ENCODE measurements around the gene JSRP1.

The JSRP1 gene

DNA sequence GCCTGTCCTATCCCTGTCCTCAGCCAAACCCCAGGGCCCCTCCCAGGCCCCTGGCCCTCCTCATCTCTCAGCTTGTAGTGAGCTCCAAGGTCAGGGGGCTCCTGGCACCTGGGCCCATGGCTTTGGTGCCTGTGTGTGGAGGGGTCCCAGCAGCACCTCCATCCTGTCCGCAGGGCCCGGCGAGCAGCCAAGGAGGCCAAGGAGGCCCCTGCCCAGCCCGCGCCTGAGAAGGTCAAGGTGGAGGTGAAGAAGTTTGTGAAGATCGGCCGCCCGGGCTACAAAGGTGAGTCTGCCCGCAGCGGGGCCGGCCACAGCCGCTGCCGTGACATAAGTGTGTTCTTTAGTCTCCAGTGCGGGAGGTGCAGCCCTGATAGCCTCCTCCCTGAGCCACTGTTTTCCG, 10.9 kb downstream of the JSRP1 start:
- DNase-seq, result no peak

DNA sequence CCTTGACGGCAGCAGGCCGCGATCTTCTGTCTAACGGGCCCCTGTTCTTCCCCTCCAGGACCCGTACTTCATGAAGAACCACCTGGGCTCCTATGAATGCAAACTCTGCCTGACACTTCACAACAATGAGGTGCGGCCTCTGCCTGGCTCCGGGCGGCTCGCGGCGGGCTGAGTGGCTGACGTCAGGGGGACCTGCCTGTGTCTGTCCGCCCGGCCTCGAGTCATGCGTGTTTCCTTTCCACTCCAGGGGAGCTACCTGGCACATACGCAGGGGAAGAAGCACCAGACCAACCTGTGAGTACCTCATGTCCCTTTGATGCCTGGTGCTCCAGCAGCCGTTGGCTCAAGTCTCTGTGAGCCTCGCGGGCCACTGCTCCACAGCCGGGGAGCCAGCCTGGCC, 11.7 kb downstream of the JSRP1 start:
- no peak for DNase-seq

DNA sequence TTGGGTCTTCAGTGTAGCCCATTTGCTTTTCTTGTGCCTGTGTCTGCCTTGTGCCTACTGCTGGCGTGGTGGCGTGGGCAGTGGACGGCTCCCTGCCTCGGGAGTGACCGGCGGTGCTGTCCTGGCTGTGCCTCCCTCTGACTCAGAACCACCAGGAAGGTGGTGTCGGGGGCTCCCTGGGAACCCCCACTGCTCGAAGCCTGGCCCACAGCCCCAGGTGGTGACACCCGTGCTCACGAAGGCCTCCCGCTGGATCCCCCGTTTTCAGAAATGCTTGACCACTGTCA, 12.1 kb downstream of the JSRP1 start:
- DNase-seq, result no peak

DNA sequence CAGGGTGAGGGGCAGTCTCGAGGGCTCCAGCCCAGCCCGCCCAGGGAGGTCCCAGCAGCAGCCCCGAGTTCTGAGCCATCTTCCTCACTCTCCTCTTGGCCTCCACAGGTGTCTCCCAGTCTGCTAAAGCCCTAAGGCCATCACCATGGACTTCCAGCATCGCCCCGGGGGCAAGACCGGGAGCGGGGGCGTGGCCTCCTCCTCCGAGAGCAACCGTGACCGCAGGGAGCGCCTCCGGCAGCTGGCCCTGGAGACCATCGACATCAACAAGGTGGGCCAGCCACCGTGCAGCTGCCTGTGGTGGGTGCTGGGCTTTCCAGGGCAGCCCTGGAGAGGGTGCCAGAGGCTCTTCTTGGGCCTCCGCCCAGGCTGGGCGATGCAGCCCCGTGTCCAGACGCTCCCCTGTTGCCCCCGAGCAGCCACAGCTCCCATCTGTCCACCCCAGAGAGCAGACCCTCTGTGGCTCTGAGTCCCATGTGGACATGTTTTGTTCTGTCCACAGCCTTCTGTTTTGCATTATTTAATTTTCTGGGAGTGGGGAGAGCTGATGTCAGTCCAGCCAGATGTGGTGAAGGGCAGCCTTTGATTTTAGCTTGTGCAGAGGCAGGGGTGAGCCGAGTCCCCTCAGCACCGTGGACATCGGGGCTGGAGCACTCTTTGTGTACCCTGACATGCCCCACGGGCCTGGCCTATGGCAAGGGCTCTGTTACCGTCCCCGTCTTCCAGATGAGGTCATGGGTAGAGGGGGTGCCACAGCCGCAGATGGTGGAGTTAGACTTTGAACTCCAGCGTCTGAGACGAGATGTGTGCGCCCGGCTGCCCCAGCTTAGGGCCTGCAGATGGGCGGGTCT, 12.7 kb downstream of the JSRP1 start:
- no peak for DNase-seq

DNA sequence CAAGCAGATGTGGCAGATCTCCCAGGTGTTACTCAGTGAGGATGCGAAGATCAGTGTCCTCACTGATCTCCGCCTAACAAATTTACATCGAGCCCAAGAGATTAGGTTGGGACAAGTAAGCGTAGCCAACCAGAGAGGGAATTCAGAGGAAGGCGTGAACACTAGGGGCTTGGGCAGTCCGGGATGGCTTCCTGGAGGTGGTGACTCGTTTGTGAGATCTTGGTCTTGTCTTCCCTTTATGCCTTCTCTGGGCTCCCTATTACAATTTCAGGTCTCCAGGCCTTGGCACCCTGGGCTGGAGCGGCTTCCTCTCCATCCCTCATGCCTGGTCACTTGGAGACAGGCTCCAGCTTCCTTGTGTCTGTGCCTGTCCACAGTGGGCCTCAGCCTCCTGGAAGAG, 13.4 kb downstream of the JSRP1 start:
- no peak for DNase-seq

DNA sequence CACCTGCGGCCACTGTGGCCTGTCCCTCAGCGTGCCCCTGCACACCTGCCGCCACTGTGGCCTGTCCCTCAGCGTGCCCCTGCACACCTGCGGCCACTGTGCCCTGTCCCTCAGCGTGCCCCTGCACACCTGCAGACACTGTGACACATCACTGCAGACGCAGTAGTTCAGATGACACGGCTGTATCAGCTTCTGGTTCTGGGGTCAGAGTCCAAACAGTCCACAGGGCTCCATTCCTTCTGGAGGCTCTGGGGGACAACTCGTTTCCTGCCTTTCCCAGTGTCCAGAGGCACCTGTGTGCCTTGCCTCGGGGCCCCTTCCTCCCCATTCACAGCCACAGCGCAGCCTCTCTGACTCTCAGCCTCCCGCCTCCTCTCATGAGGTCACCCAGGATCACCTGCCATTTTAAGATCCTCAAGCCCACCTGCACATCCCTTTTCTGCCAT, 14.1 kb downstream of the JSRP1 start:
- no peak for DNase-seq

DNA sequence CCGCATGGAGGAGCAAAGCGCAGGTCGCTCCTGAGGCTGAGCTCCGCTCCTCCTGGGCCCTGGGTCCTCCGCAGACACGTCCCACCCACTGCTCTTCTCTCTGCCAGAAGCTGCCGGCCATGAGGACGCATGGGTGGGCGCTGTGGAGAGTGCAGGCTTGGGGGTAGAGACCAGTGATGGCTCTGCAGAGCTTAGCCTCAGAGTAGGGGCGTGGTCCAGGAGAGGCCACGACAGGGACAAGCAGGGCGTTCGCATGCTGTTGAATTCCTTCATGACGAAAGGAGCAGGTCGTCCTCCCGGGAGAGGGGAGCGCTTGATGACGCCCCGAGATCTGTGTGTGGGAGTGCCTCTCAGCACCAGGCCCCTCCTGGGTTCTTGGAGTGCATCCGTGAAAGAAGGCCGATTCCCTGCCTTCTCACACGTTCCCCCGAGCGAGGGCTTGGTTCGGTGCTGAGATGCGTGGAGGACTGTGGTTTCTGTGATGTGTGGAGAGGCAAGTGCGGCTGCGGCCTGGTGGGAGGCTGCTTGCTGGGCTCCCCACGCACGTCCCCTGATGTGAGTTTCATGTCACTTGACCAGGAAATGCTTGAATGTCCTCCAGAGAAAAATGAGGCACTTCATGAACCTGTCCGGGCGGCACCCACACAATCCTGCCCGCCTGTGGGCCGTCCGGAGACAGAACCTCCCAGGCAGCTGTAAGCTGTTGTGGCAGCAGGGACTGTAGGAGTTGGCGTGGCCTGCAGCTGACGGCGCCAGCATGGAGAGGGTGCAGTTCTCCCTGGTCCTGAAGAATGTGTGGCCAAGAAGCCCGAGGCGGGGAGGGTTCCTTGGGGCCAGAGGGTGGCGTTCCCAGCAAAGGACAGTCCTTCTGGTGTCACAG, 15.1 kb downstream of the JSRP1 start:
- no peak for DNase-seq

DNA sequence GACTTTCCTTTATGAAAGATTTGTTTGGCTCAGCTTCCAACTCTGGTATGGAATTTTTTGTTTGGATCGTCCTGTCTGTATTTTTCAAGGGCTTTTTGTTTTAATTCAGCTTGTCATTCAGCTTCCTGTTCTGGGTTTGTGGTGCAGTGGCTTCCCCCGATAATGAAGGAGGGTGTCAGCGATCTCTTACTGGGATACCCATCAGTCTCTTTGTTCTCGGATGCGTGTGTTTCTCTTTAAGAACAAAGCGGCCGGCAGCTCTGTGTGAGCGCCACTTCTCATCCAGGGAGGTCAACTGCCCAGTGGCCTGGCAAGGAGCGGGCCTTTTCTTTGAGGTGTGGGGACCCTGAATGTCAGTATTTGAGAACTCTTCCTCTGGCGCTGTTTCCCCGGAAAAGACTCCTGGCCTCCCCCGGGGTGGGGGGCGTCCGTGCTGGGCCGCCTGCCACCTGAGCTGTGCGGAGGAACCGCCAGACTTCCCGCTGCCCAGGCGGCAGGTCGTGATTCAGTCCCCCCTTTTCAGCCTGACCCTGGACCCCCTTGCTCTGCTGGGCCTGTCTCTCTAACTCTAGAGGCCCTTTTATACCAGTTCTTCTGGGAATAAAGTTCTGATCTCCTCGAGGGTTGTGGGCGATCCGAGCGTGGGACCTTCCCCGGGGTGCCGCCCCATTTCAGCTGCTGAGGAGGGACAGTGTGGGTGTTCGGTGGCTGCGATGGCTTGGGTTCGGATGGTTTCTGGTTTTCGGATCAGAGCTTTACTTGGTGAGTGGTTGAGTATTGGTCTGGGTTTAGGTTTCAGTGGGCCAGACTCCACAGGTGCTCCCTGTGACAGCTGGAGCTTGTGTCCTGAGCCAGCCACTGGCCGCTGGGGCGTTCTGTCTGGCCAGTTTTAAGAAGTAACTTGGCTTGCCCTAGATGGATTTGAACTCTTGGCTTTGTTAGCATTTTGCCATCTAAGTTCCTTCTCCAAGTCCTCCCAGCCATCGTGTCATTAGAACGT, 16.1 kb downstream of the JSRP1 start:
- no peak for DNase-seq

DNA sequence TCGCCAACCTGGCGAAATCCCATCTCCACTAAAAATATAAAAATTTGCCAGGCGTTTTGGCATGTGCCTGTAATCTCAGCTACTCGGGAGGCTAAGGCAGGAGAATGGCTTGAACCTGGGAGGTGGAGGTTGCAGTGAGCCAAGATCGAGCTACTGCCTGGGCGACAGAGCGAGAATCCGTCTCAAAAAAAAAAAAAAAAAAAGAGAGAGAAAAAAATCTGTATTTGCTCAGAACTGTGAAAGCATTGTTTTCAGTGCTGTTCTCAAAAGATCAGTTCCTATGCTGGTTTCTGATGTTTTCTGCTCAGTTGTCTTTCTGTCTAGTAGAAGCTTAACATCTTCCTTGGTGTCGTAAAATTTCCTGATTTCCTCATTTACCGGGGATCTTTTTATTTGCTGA, 17.0 kb downstream of the JSRP1 start:
- no peak for DNase-seq

DNA sequence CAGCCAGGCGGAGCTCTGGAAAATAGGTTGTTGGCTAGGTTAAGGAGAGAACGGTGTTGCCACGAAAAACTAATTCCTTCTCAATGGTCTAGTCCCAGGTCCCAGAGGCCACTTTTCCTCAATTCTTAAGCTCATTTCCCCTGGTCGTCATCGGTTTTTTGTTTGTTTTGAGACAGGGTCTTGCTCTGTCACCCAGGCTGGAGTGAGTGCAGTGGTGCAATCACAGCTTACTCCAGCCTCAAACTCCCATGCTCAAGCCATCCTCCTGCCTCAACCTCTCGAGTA, 18.4 kb downstream of the JSRP1 start:
- no peak for DNase-seq

DNA sequence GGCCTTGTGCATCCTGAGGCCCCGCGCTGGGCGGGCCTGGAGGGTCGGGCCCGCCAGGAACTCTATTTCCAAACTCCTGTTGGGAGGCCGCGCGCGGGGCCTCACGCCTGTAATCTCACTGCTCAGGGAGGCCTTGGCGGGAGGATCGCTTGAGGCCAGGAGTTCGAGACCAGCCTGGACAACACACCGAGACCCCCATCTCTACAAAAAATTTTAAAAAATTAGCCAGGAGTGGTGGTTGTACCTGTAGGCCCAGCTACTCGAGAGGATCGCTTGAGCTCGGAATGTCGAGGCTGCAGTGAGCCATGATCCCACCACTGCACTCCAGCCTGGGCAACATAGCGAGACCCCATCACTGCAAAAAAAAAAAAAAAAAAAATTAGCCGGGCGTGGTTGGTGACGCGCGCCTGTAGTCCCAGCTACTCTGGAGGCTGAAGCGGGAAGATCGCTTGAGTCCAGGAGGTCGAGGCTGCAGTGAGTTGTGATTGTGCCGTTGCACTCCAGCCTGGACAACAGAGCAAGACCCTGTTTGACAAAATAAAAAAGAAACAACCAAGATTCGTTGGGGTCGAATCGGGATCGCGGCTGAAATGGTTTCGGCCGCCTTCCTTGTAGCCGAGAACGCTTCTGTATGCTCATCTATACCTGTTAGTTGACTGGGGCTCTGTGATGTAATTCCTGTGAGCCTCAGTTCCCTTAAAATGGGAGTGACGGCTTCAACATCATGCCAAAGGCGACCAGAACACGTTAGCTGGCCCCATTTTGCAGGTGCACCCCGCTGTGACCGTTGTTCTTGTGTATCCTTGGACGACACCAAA, 19.0 kb downstream of the JSRP1 start:
- DNase-seq, result no peak

DNA sequence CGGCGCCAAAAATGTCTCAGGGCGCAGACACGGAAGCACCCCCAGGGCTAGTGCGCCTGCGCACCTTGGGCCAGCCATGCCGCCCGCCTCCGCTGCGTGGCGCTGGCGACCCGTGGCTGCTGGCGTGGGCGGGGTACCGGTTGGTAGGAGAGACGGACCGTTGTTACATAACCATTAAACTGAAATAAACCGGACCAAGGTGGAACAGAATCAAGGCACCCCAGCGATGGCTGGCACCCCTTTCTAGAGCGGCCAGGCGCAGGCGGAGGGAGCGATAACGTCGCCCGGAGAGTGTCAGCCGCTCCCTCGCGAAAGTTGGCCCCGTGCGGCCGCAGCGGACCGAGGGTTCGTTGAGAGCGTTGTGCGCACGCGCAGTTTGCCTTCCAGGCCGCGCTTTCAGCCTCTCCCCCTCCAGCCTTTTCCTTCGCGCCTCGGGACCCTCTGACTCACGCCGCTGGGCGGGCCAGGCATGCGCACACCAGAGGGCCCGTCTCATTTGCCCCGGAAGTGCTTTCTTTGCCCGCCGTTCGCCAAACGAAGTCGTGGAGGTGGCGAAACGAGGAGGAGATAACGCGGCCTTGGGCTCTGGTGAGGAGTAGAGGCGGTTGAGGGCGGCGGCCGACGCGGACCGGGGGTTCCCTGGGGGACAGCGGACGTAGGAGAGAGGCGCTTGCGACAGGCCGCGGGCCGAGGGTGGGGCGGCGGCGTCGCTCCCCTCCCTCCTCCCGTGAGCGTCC, 19.7 kb downstream of the JSRP1 start, which contains the start of the genes PLEKHJ1 and SF3A2:
PLEKHJ1 (minus strand) TSS at position 16 of the 737 bp plus-strand sequence. CDS start 81 bp downstream, outside the sequence.
SF3A2 (plus strand) TSS at position 511 of the 737 bp plus-strand sequence. CDS start 6,595 bp downstream, outside the sequence.
- DNase-seq, result peak; percentile 79

DNA sequence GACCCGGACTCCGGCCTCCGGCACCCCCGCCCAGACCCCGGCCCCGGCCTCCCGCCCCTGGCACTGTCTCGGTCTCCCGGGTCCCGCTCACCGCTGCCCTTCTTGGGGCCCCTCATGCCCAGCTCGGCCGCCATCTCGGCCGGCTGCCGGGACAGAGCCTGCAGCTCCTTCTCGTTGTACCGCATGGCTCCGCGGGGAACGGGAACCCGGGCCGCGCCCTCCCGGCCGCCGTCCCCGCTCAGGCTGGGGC, 20.2 kb downstream of the JSRP1 start:
- no peak for DNase-seq

DNA sequence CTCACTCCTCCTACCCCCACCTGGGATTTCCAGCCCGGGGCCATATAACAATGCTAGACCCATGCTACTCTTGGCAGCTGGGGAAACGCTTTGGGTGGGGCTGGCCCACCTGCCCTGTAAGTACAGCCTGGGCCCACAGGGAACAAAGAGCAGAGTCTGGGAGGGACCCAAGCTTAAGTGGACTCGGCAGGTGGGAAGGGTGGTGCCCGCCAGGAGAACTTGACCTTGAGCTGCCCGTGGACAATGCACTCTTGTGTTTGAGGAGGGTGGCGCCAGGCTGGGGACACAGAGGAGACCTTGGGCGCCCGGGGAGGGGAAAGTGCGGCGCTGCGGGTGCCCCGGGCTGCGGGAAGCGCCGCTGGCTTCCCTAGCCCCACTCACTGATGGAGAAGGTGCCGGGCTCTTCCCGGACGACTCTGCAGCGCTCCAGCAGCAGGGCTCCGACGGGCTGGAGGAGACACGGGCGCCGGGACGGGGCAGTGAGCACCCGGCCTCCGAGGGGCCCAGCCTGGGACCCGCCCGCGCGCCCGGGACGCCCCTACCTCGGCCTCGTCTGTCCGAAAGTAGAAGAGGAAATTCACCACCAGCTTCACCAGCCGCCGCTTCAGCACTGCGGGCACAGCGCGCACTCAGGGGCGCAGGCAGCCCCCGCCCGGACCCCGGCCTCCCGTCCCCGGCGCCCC, 20.7 kb downstream of the JSRP1 start:
- no peak for DNase-seq

DNA sequence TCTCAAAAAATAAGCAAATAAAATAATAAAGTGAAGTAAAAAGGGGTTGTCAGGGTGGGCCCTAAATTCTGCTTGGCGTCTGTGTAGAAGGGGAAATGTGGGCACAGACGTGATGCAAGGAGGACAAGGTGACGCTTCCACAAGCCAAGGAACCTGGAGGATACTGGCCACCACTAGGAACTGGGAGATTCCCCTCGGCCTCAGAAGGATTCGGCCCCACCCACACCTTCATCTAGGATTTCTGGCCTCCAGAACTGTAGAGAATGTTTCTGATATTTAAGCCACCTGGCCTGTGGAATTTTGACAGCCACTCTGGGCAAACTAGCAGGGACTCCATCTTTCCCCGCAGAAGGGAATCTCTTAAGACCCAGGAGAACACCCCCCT, 21.2 kb downstream of the JSRP1 start:
- no peak for DNase-seq

DNA sequence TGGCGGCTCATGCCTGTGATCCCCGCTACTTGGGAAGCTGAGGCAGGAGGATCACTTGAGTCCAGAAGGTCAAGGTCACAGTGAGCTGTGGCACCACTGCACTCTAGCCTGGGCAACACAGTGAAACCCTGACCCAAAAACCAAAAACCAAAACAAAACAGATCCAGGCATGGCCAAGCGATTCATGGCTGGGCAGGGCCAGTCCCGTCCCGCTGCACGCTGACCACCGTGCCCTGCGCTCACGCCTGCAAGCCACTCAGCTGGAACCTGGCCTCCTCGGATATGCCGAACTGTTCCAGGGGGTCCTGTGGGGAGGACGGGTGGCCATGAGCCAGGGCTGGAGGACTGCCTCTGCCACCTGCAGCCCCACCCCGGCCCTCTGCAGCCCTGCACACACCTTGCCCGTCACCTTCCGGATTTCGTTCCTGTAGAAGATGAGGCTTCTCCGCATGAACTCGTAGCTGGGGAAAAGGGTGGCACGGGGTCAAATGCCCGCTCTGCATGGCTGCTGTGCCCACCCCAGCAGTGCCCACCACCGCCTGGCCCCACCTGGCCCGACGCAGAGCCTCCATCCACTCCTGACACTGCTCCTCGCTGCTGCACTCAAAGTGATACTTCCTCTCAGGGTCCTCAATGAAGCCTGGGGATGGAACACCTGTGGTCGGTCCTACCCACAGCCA, 22.5 kb downstream of the JSRP1 start:
- DNase-seq, result no peak

DNA sequence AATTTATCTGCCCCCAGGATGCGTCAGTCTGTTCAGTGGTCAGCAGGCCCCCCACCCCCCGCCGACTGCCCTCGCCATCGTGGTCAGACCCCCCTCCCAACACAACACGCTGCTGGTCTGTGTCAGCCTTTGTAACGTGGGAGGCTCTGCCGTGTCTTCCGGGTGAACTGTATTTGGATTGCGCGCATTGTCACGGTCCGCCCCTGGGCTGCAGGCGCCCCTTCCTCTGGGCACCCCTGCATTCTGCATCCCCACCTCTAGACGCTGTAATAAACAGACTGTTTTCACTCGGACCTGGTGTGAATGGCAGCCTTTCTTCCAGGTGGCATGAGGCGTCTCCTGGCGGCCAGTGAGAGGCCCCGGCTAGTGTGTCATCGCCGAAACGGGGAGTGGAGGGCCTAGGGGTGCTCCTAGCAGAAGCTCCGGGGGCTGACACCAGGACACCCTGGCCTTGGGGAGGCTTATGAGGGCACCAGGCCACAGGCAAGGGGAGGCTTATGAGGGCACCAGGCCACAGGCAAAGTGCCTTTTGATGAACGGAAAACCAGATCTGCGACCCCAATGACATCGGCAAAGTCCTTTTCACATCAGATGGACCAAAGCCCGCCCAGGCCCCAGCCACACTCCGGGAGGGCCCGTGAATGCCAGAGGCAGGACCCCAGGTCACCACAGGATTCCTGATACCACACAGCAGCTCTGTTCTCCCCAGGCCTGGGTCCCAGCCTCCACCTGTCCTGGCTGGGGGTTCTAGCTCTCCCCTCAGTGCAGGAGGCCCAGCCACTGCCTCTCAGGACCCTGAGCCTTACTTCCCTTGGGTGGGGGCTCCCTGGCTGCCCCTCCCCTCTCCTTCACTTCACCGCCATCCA, 23.7 kb downstream of the JSRP1 start:
- no peak for DNase-seq

DNA sequence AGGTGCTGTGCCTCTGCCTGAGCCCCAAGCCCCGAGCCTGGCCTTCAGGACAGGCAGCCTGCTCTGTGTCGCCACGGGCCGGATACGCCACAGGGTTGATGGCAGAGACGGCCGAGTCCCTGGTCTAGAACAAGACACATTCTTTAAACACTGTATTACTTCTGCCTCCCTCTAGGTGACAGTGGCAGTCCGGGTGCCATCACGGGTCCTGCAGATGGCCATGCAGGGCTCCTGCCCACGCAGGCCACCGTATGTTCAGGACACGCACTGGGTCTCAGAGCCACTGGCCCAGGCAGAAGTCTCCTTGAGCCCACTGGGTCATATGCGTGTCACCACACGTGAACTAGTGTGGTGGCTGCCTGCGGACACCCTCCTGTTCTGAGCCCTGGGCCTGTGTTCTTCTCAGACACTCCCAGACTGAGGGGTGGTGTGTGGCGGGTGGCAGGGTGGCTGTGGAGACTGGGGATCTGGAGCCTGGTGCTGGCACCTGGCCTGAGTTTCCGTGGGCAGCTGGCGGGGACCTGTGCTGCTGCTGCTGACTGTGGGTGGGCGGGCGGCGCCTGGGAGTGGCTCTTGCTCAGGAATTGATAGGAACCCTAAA, 24.5 kb downstream of the JSRP1 start:
- no peak for DNase-seq

Data from SIG-M5 (cell line).